GM12891 (cell line): ENCODE data around the gene TMEM87B.

Source experiments
- POLR2A ChIP-seq: IDR thresholded peaks from 2 replicates; pipeline ENCODE4 v1.6.1; 2011; ENCODE audit warnings: low read depth, low read length, control low read depth
- POLR2AphosphoS5 ChIP-seq: IDR thresholded peaks from 2 replicates; pipeline ENCODE4 v1.6.1; 2011; ENCODE audit warnings: low read depth, low read length, control low read depth
- TAF1 ChIP-seq: IDR thresholded peaks from 2 replicates; pipeline ENCODE4 v1.6.1; 2011; ENCODE audit warnings: low read depth, low read length, control low read depth

GRCh38 chr2:112077814-112078213 lies 22.7 kb downstream of the TMEM87B start:
- TF ChIP-seq POLR2AphosphoS5 (no peak), POLR2A (no peak), TAF1 (no peak)
